ENCODE results near the gene LEMD3. TPM values are rescaled to one million over a fixed set of nuclear protein-coding genes. Genes with fewer than 3 reads are reported as not detected.

LEMD3 gene
- polyA plus RNA-seq, 1 donor (not counting 4 experiments of a cell fraction or from before 2014, with no cell fraction given), result 21.8 TPM

- H3K79me2 ChIP-seq (ENCODE audit: control insufficient read depth, insufficient read depth, low read length), result peaks cover 57% of the 10 kb centered on the region
- no peak for FAIRE-seq
These were observed 38.7 kb downstream of the LEMD3 start for GRCh38 chr12:65208125-65208524.

GRCh38 chr12:65208964-65209654 lies 39.7 kb downstream of the LEMD3 start:
- Histone ChIP-seq H3K4me2 (ENCODE audit: control insufficient read depth, extremely low read depth, insufficient read depth, low read depth, low read length) (no peak overlapping the region), H3K79me2 (ENCODE audit: control insufficient read depth, insufficient read depth, low read length) (peaks cover 47% of the 10 kb centered on the region), H3K9me1 (ENCODE audit: control insufficient read depth, extremely low read depth, insufficient read depth, low read length) (no peaks in the 10 kb centered on the region), H4K20me1 (ENCODE audit: control insufficient read depth, extremely low read depth, insufficient read depth, low read length) (peaks cover 3% of the 10 kb centered on the region), H3K9me3 (ENCODE audit: control insufficient read depth, low read depth, low read length) (no peaks in the 10 kb centered on the region), H3K27me3 (ENCODE audit: control insufficient read depth, extremely low read depth, insufficient read depth, low read length) (no peaks in the 10 kb centered on the region), H3K27ac (ENCODE audit: control insufficient read depth, insufficient read depth, low read length) (no peak overlapping the region), H3K4me3 (ENCODE audit: control insufficient read depth in 2 of 3, extremely low read depth in 1 of 3, insufficient read depth in 2 of 3, low read depth in 1 of 3, low read length in 3 of 3) (no peak overlapping the region), H3K4me1 (ENCODE audit: control insufficient read depth, extremely low read depth, insufficient read depth, low read length) (peaks cover 3% of the 10 kb centered on the region), H3K36me3 (ENCODE audit: control insufficient read depth in 2 of 2, extremely low read depth in 1 of 2, insufficient read depth in 2 of 2, low read length in 2 of 2) (peaks cover 0 to 1% of the 10 kb centered on the region in 2 experiments), H3K9ac (ENCODE audit: control insufficient read depth, extremely low read depth, insufficient read depth, low read length) (no peak overlapping the region), H2AFZ (ENCODE audit: control insufficient read depth, low read length) (no peak overlapping the region)
- TF ChIP-seq EZH2 (IDR thresholded peaks at IDR 0.05; ENCODE audit: low read length) (no peak), CTCF (optimal IDR thresholded peaks at IDR 0.05 in 1 of 3, IDR thresholded peaks at IDR 0.05 in 1 of 3, conservative IDR thresholded peaks at IDR 0.05 in 1 of 3; ENCODE audit: extremely low read depth in 1 of 3, insufficient read depth in 2 of 3, low read length in 3 of 3) (no peak)
- dilution Hi-C loops (cut with MboI; ENCODE audit: extremely low pct_ligation_motif_present, low sequenced_read_pairs), result no loop called here
- no peak for DNase-seq (ENCODE audit: low read depth, low spot score)
- no peak for FAIRE-seq

More at GRCh38 chr12:65208125-65208524, 38.7 kb downstream of the LEMD3 start:
- peaks cover 0 to 1% of the 10 kb centered on the region in 2 experiments for H3K36me3 ChIP-seq (ENCODE audit: control insufficient read depth in 2 of 2, extremely low read depth in 1 of 2, insufficient read depth in 2 of 2, low read length in 2 of 2)
- no peak for DNase-seq (ENCODE audit: low read depth, low spot score)
- dilution Hi-C loops (cut with MboI; ENCODE audit: extremely low pct_ligation_motif_present, low sequenced_read_pairs), result no loop called here
- TF ChIP-seq EZH2 (IDR thresholded peaks at IDR 0.05; ENCODE audit: low read length) (no peak), CTCF (optimal IDR thresholded peaks at IDR 0.05 in 1 of 3, IDR thresholded peaks at IDR 0.05 in 1 of 3, conservative IDR thresholded peaks at IDR 0.05 in 1 of 3; ENCODE audit: extremely low read depth in 1 of 3, insufficient read depth in 2 of 3, low read length in 3 of 3) (no peak)
- H2AFZ ChIP-seq (ENCODE audit: control insufficient read depth, low read length), result no peak overlapping the region
- no peaks in the 10 kb centered on the region for H3K9me1 ChIP-seq (ENCODE audit: control insufficient read depth, extremely low read depth, insufficient read depth, low read length)
- no peak overlapping the region for H3K4me3 ChIP-seq (ENCODE audit: control insufficient read depth in 2 of 3, extremely low read depth in 1 of 3, insufficient read depth in 2 of 3, low read depth in 1 of 3, low read length in 3 of 3)
- H3K27me3 ChIP-seq (ENCODE audit: control insufficient read depth, extremely low read depth, insufficient read depth, low read length), result no peaks in the 10 kb centered on the region
- no peak overlapping the region for H3K4me2 ChIP-seq (ENCODE audit: control insufficient read depth, extremely low read depth, insufficient read depth, low read depth, low read length)
- no peaks in the 10 kb centered on the region for H3K9me3 ChIP-seq (ENCODE audit: control insufficient read depth, low read depth, low read length)
- no peak overlapping the region for H3K9ac ChIP-seq (ENCODE audit: control insufficient read depth, extremely low read depth, insufficient read depth, low read length)
- no peak overlapping the region for H3K27ac ChIP-seq (ENCODE audit: control insufficient read depth, insufficient read depth, low read length)
- peaks cover 3% of the 10 kb centered on the region for H3K4me1 ChIP-seq (ENCODE audit: control insufficient read depth, extremely low read depth, insufficient read depth, low read length)
- H4K20me1 ChIP-seq (ENCODE audit: control insufficient read depth, extremely low read depth, insufficient read depth, low read length), result peaks cover 3% of the 10 kb centered on the region
